Mucosa of descending colon (tissue), 3 donors: ENCODE measurements around the gene PRDM5. TPM values are rescaled to one million over a fixed set of nuclear protein-coding genes. Genes with fewer than 3 reads are reported as not detected.

Experiments used
- ATAC-seq: fragments of 200-7000 bp; cut with Tn5 transposase; one replicate; pipeline ENCODE4 v1.9.1; 2020; ENCODE audit warnings: mild to moderate bottlenecking, moderate library complexity
- DNase-seq, 3 donors: peaks; one replicate each; pipeline ENCODE4 v3.0.0-alpha.2; 2020
- H3K36me3 ChIP-seq: fragments of 200-600 bp; one replicate; pipeline ENCODE4 v1.8.0; 2021; ENCODE audit warnings: low read depth, mild to moderate bottlenecking
- H3K4me1 ChIP-seq: fragments of 200-600 bp; one replicate; pipeline ENCODE4 v1.8.0; 2021; ENCODE audit warnings: low read depth, mild to moderate bottlenecking
- H3K4me3 ChIP-seq: fragments of 200-600 bp; one replicate; pipeline ENCODE4 v1.8.0; 2021; ENCODE audit warnings: mild to moderate bottlenecking
- H3K9me3 ChIP-seq: fragments of 200-600 bp; one replicate; pipeline ENCODE4 v1.8.0; 2021; ENCODE audit warnings: mild to moderate bottlenecking
- intact Hi-C, 2 donors: fragments of 100-400 bp; cut with DNase I in 1 of 2; cut with micrococcal nuclease in 1 of 2; formaldehyde crosslinking; loops; one replicate each; pipeline versions ENCODE4 v1.11.0 to v1.11.1; 2022; cut with DNase I, micrococcal nuclease
- total RNA-seq, 3 donors: library from RNA; stranded (reverse); fragmentation: NEBNext Ultra II Directional in 2 of 3; extraction: Animal tissue kit (Norgen Biotek cat#: 25700) in 2 of 3; gene quantifications; one replicate each; pipeline versions ENCODE4 v1.2.1 to v1.2.4, GENCODE V29; 2021 to 2023
- TF ChIP-seq, protein P1 (sequence below): fragments of 200-600 bp; IDR thresholded peaks from one replicate; pipeline ENCODE4 v1.8.0; 2022; ENCODE audit warnings: antibody characterized with exemption, mild to moderate bottlenecking
- donor health status: DM: no; HTN: no; CAD: no; lungs with moderate emphysema.
- donor health status: DM: no; HTN: no; CAD: no.
- donor health status: DM: no; HTN: yes; CAD: no.

PRDM5 gene
- total RNA-seq, 3 donors from 2014 or later = 8.7 to 12.2 (median 10.2) TPM

DNA sequence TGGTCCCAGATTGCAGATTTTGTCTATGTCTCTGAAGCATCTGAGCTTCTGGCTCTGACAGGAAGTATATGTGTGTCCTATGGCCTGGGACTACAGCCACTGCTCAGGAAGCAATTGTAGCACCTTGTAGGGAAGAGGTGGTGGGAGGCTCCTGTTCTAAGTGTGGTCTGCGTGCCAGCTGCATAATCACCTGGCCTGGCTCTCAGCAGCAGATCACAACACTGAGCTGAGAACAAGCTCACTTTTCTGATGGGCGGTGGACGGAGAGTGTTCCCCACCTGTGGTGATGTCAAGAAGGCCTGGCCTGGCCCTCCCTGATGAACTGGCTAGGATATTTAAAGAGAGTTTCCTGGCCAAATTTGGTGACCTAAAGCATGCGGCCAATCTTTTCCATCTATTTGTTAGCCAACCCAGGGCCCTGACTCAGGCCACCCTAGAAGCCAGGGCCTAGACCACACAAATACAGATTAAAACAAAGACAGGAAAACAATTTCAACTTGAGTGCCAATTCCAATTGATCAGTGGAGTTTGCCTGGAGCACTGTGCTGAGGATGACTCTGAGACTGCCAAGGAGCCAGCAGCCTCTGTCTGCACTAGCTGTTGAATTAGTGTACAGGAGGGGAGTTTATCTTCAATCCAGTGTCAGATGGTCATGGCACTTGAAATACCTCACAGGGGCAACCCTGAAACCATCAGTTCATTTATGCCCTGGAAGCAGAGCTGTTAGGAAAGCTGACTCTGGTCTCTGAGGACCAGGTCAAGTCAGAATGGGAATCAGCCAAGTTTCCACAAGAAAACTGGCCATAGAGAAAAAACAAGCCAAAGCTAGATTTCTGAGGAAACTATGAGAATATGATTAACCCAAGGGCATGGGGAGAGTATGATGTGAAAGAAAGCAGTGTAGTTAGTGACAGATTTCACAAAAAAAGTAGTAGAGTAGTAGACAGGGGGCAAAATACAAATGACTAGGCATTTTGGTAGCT lies 47.4 kb downstream of the PRDM5 start:
- no peak for ATAC-seq
- no peaks in the 10 kb centered on the region for H3K36me3 ChIP-seq
- H3K4me3 ChIP-seq = no peak overlapping the region
- peaks cover 10% of the 10 kb centered on the region for H3K4me1 ChIP-seq
- no peaks in the 10 kb centered on the region for H3K9me3 ChIP-seq
- no peak for DNase-seq
- intact Hi-C loops = no loop called here
- TF ChIP-seq, protein P1, sequence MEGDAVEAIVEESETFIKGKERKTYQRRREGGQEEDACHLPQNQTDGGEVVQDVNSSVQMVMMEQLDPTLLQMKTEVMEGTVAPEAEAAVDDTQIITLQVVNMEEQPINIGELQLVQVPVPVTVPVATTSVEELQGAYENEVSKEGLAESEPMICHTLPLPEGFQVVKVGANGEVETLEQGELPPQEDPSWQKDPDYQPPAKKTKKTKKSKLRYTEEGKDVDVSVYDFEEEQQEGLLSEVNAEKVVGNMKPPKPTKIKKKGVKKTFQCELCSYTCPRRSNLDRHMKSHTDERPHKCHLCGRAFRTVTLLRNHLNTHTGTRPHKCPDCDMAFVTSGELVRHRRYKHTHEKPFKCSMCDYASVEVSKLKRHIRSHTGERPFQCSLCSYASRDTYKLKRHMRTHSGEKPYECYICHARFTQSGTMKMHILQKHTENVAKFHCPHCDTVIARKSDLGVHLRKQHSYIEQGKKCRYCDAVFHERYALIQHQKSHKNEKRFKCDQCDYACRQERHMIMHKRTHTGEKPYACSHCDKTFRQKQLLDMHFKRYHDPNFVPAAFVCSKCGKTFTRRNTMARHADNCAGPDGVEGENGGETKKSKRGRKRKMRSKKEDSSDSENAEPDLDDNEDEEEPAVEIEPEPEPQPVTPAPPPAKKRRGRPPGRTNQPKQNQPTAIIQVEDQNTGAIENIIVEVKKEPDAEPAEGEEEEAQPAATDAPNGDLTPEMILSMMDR = no peak

DNA sequence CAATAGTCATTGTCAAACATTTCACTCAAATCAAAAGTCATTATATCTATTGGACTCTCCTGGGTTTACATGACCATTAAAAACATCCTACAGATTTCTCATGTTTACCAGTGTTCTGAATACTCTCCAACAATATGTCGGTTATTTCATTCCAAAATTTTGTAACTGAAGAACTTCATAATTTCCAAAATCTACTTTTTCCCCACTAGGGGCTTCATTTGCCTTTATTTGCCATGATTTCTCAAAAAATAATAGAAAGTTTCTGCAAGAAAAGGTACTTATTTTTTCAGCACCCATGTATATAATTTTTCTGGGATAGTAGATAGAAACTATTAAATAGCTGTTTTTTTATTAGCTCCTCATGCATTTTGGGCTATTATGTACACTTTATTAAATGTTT lies 49.0 kb downstream of the PRDM5 start:
- TF ChIP-seq, protein P1 = no peak
- no peak overlapping the region for H3K4me3 ChIP-seq
- H3K4me1 ChIP-seq = peaks cover 18% of the 10 kb centered on the region
- intact Hi-C loops = no loop called here
- ATAC-seq (no peak), DNase-seq (no peak)
- H3K36me3 ChIP-seq = no peaks in the 10 kb centered on the region
- H3K9me3 ChIP-seq = no peaks in the 10 kb centered on the region

DNA sequence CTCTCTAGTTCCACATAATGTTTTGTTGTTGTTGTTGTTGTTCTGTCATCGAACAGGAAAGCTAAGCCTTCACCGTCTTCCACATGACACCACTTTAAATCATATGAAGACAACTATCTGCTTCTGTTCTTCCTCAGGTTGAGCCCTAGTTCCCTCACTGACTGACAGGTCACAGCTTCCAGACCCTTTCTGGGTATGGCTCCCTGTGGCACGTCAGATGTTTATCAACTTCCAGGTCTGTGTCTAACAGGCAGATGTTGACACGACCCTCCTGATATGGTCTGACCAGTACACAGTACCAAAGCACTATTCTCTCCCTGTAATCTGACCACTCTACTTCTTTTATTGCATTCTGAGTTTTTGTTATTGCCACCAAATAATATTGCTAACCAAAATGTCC lies 51.4 kb downstream of the PRDM5 start:
- Histone ChIP-seq H3K4me3 (no peak overlapping the region), H3K4me1 (peaks cover 12% of the 10 kb centered on the region), H3K9me3 (no peaks in the 10 kb centered on the region), H3K36me3 (no peaks in the 10 kb centered on the region)
- TF ChIP-seq, protein P1 = no peak
- DNase-seq (no peak), ATAC-seq (no peak)
- intact Hi-C loops = no loop called here

DNA sequence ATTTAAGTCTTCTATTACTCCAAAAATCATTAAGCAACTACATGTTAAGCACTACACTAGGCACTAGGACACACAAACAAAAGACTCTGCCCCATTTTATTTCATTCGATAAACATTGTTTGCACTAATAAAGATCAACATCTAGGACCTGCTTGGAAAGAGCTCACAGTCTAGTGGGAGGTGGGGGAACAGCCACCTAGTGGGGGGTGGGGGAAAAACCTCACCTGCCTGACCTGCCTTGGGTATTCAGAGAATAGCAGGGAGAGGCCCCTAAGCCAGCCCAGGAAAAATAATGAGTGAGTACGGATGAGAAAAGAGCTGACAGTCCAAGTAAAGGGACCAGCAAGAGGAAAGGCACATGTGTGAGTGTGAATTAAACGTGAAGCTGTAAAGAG lies 52.2 kb downstream of the PRDM5 start:
- intact Hi-C loops = no loop called here
- ATAC-seq = peak; percentile 79

DNA sequence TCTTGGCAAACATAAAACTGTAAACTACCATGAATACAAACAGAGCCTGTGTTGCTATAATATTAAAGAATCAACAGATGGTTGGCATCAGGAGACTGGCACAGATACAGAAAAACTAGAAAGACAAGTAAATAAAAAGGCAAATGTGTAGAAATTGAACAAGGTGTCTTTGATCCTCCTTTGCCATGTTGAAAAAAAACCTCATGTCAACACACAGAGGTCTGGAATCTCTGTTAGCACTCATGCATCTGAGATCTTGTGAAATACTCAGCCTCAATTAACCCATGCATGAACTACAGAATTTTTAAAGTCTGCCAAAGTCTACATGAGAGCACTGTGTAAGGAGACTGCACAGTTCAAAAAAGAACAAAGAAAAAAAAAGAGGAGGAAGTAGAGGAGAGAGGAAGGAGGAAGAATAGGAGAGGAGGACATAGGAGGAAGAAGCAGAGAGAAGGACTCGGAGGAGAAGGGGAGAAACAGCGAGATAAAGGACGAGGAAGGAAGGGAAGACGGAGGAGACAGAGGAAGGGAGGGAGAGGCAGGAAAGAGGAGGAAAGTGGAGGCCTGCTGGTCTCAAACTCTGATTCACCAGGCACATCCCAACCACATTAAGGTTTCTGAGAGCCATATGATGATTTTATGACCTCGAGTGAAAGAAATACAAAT lies 52.8 kb downstream of the PRDM5 start:
- DNase-seq (no peak), ATAC-seq (peak; percentile 59)
- intact Hi-C loops = no loop called here
- no peaks in the 10 kb centered on the region for H3K9me3 ChIP-seq
- H3K36me3 ChIP-seq = no peaks in the 10 kb centered on the region
- TF ChIP-seq, protein P1 = no peak
- no peak overlapping the region for H3K4me3 ChIP-seq
- peaks cover 12% of the 10 kb centered on the region for H3K4me1 ChIP-seq

More for the DNA sequence above, 52.2 kb downstream of the PRDM5 start:
- H3K9me3 ChIP-seq = no peaks in the 10 kb centered on the region
- TF ChIP-seq, protein P1 = no peak
- H3K36me3 ChIP-seq = no peaks in the 10 kb centered on the region
- no peak overlapping the region for H3K4me3 ChIP-seq
- DNase-seq = peak in 2 of 3 donors; percentile 38
- H3K4me1 ChIP-seq = peaks cover 12% of the 10 kb centered on the region
